ENCODE data around the gene CCNE1. TPM values are rescaled to one million over a fixed set of nuclear protein-coding genes. Genes with fewer than 3 reads are reported as not detected.

CCNE1 gene
- total and polyA plus RNA-seq, 9 of the 15 experiments (the other 6 are each of a cell fraction or from before 2014, with no cell fraction given) = 6.2 to 41.0 (median 31.6) TPM

DNA sequence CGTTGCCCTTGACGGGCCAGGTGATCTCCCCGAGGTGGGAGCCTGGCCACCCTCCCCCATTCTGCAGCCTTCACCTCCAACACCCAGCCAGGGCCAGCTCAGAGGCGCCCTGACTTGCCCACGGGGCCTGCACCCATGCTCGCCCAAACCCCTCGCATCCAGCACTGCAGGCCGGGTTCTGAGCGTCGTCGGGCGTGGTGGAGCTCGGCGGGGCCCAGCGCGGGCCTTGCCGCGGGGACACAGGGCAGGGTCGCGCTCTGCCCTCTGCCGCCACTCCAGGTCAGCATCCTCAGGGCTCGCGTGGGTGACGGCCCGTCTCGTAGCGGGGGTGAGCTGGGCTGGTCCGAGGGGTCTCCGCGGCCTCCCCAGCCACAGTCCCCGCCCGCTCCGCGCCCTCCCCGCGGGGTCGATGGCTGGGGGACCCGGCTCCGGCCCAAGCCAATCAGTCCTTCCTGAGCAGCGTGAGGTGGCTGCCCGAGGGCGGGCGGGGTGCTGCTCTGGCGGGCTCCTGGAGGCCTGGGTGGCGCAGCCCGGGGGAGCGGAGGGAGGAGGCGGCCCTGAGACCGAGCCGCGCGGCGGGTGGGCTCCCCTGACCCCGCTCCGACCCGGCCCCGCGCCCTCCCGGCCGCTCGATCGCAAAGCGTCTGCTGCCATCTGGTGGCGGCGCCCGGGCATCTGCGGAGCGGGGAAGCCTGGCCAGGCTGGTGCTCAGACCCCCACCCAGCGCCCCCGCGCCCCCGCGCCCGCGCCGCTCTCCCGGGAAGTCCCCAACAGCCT is 61.4 kb downstream of the CCNE1 start (continued):
- TF ChIP-seq CXXC5 (CRISPR knock-in tag; IDR thresholded peaks at IDR 0.05) = peak; percentile 30; the same call in 1 of the 2 replicates
- TF ChIP-seq CBX1 (IDR thresholded peaks at IDR 0.05; ENCODE audit: low read depth) = 0 out of 2 replicates have a peak, but pooled peaks have one; percentile 23
- TF ChIP-seq SMARCA5 (IDR thresholded peaks at IDR 0.05) = no peak
- TF ChIP-seq U2AF2 (optimal IDR thresholded peaks at IDR 0.05; ENCODE audit: low read depth, low read length) = no peak
- no peak for TF ChIP-seq THRAP3 (IDR thresholded peaks at IDR 0.05; ENCODE audit: borderline replicate concordance)
- peak in 1 of 3 experiments; percentile 15 for TF ChIP-seq YY1 (IDR thresholded peaks at IDR 0.05; ENCODE audit: borderline replicate concordance in 1 of 3, control insufficient read depth in 1 of 3, extremely low read depth in 1 of 3, insufficient read depth in 3 of 3, insufficient read length in 1 of 3, insufficient replicate concordance in 2 of 3, low read depth in 1 of 3, low read length in 2 of 3)
- peak; percentile 80; the same call in 1 of the 2 replicates for TF ChIP-seq ZBTB7A (IDR thresholded peaks at IDR 0.05; ENCODE audit: borderline replicate concordance, control insufficient read depth, low read depth, low read length)
- TF ChIP-seq SMC3 (conservative IDR thresholded peaks at IDR 0.05; ENCODE audit: insufficient read depth, low read depth, low read length) = peak; percentile 75
- TF ChIP-seq ZFX (CRISPR knock-in tag; IDR thresholded peaks at IDR 0.05) = peak; percentile 23; the same call in 1 of the 2 replicates
- TF ChIP-seq, protein P1, sequence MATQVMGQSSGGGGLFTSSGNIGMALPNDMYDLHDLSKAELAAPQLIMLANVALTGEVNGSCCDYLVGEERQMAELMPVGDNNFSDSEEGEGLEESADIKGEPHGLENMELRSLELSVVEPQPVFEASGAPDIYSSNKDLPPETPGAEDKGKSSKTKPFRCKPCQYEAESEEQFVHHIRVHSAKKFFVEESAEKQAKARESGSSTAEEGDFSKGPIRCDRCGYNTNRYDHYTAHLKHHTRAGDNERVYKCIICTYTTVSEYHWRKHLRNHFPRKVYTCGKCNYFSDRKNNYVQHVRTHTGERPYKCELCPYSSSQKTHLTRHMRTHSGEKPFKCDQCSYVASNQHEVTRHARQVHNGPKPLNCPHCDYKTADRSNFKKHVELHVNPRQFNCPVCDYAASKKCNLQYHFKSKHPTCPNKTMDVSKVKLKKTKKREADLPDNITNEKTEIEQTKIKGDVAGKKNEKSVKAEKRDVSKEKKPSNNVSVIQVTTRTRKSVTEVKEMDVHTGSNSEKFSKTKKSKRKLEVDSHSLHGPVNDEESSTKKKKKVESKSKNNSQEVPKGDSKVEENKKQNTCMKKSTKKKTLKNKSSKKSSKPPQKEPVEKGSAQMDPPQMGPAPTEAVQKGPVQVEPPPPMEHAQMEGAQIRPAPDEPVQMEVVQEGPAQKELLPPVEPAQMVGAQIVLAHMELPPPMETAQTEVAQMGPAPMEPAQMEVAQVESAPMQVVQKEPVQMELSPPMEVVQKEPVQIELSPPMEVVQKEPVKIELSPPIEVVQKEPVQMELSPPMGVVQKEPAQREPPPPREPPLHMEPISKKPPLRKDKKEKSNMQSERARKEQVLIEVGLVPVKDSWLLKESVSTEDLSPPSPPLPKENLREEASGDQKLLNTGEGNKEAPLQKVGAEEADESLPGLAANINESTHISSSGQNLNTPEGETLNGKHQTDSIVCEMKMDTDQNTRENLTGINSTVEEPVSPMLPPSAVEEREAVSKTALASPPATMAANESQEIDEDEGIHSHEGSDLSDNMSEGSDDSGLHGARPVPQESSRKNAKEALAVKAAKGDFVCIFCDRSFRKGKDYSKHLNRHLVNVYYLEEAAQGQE (IDR thresholded peaks at IDR 0.05; ENCODE audit: borderline replicate concordance) = peak; percentile 83
- TF ChIP-seq, protein P1 (CRISPR knock-in tag; IDR thresholded peaks at IDR 0.05; ENCODE audit: low read depth) = no peak
- TF ChIP-seq MAFF (IDR thresholded peaks at IDR 0.05; ENCODE audit: low read length) = no peak
- TF ChIP-seq, protein P2, sequence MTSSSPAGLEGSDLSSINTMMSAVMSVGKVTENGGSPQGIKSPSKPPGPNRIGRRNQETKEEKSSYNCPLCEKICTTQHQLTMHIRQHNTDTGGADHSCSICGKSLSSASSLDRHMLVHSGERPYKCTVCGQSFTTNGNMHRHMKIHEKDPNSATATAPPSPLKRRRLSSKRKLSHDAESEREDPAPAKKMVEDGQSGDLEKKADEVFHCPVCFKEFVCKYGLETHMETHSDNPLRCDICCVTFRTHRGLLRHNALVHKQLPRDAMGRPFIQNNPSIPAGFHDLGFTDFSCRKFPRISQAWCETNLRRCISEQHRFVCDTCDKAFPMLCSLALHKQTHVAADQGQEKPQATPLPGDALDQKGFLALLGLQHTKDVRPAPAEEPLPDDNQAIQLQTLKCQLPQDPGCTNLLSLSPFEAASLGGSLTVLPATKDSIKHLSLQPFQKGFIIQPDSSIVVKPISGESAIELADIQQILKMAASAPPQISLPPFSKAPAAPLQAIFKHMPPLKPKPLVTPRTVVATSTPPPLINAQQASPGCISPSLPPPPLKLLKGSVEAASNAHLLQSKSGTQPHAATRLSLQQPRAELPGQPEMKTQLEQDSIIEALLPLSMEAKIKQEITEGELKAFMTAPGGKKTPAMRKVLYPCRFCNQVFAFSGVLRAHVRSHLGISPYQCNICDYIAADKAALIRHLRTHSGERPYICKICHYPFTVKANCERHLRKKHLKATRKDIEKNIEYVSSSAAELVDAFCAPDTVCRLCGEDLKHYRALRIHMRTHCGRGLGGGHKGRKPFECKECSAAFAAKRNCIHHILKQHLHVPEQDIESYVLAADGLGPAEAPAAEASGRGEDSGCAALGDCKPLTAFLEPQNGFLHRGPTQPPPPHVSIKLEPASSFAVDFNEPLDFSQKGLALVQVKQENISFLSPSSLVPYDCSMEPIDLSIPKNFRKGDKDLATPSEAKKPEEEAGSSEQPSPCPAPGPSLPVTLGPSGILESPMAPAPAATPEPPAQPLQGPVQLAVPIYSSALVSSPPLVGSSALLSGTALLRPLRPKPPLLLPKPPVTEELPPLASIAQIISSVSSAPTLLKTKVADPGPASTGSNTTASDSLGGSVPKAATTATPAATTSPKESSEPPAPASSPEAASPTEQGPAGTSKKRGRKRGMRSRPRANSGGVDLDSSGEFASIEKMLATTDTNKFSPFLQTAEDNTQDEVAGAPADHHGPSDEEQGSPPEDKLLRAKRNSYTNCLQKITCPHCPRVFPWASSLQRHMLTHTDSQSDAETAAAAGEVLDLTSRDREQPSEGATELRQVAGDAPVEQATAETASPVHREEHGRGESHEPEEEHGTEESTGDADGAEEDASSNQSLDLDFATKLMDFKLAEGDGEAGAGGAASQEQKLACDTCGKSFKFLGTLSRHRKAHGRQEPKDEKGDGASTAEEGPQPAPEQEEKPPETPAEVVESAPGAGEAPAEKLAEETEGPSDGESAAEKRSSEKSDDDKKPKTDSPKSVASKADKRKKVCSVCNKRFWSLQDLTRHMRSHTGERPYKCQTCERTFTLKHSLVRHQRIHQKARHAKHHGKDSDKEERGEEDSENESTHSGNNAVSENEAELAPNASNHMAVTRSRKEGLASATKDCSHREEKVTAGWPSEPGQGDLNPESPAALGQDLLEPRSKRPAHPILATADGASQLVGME (CRISPR knock-in tag; IDR thresholded peaks at IDR 0.05) = 0 out of 2 replicates have a peak, but pooled peaks have one; percentile 54
